SK-N-SH (cell line): ENCODE results near the gene MTCL3.

Source experiments
- CTCF ChIA-PET: fragments of 300-600, 350-600 bp; formaldehyde crosslinking; extraction: SDS; loops from one replicate; lab custom pipeline; 2021; lab: Yijun Ruan, JAX
- POLR2A ChIA-PET: fragments of 350-600 bp; sonication (Branson Sonifier 250); formaldehyde crosslinking; extraction: SDS; loops from one replicate; lab custom pipeline; 2020; ENCODE audit warnings: antibody characterized with exemption, inconsistent platforms; lab: Yijun Ruan, JAX
- DNase-seq: peaks from one replicate; pipeline ENCODE4 v3.0.0; 2012
- H2AFZ ChIP-seq: fragments of 200-600 bp; sonication (generic); 2 replicates; pipeline ENCODE4 v1.8.1; 2016; ENCODE audit warnings: antibody characterized with exemption, mild to moderate bottlenecking, low read depth
- H3F3A ChIP-seq: fragments of 200-600 bp; sonication (generic); replicated peaks from 2 replicates; pipeline ENCODE3; 2016; ENCODE audit warnings: antibody characterized with exemption, mild to moderate bottlenecking; ENCODE audit not compliant: insufficient read depth
- H3K27ac ChIP-seq, 2 experiments: fragments of 200-500 bp in 1 of 2; fragments of 200-600 bp in 1 of 2; sonication (Bioruptor generic) in 1 of 2; sonication (generic), shearing (Covaris generic) in 1 of 2; 2 replicates each; pipeline versions ENCODE4 v1.5.1 to v1.6.1; 2014 to 2016; ENCODE audit warnings: low read depth in 2 of 2, inconsistent platforms in 1 of 2, low read length in 1 of 2, mild to moderate bottlenecking in 1 of 2, mixed read lengths in 1 of 2
- H3K27me3 ChIP-seq: fragments of 200-600 bp; sonication (generic), shearing (Covaris generic); 2 replicates; pipeline ENCODE4 v1.6.1; 2016; ENCODE audit warnings: mixed run types; ENCODE audit not compliant: insufficient read depth
- H3K36me3 ChIP-seq, 2 experiments: fragments of 200-500 bp in 1 of 2; fragments of 200-600 bp in 1 of 2; sonication (Bioruptor generic) in 1 of 2; sonication (generic) in 1 of 2; replicated peaks in 1 of 2; 2 replicates each; pipeline versions ENCODE3 to v1.5.1; 2014 to 2016; ENCODE audit warnings: low read length in 1 of 2, mild to moderate bottlenecking in 1 of 2; ENCODE audit not compliant: insufficient read depth in 2 of 2, control insufficient read depth in 1 of 2
- H3K4me1 ChIP-seq, 2 experiments: fragments of 200-500 bp in 1 of 2; fragments of 200-600 bp in 1 of 2; sonication (Bioruptor generic) in 1 of 2; sonication (generic), shearing (Covaris generic) in 1 of 2; 2 replicates each; pipeline versions ENCODE4 v1.5.1 to v1.6.1; 2014 to 2016; ENCODE audit warnings: low read depth in 1 of 2, low read length in 1 of 2, mixed run types in 1 of 2; ENCODE audit not compliant: insufficient read depth in 2 of 2, control insufficient read depth in 1 of 2
- H3K4me2 ChIP-seq: fragments of 200-600 bp; sonication (generic), shearing (Covaris generic); 2 replicates; pipeline ENCODE4 v1.6.1; 2017; ENCODE audit warnings: mixed run types
- H3K4me3 ChIP-seq, 2 experiments: fragments of 200-500 bp in 1 of 2; fragments of 200-600 bp in 1 of 2; sonication (Bioruptor generic) in 1 of 2; sonication (generic), shearing (Covaris generic) in 1 of 2; 2 replicates each; pipeline versions ENCODE4 v1.5.1 to v1.8.1; 2014 to 2016; ENCODE audit warnings: low read depth in 2 of 2, inconsistent platforms in 1 of 2, low read length in 1 of 2, mild to moderate bottlenecking in 1 of 2, mixed read lengths in 1 of 2, moderate library complexity in 1 of 2
- H3K79me2 ChIP-seq: fragments of 200-600 bp; sonication (generic); 2 replicates; pipeline ENCODE4 v1.8.1; 2017; ENCODE audit warnings: mild to moderate bottlenecking; ENCODE audit not compliant: insufficient read depth
- H3K9ac ChIP-seq: fragments of 200-600 bp; sonication (generic); 2 replicates; pipeline ENCODE4 v1.6.1; 2017; ENCODE audit warnings: mixed run types
- H3K9me2 ChIP-seq: fragments of 200-600 bp; sonication (generic); 2 replicates; pipeline ENCODE4 v1.6.1; 2017; ENCODE audit warnings: mixed run types
- H3K9me3 ChIP-seq: fragments of 200-600 bp; sonication (generic); 2 replicates; pipeline ENCODE4 v1.6.1; 2017; ENCODE audit warnings: mixed run types, mild to moderate bottlenecking, moderate library complexity
- H4K20me1 ChIP-seq: fragments of 200-600 bp; sonication (generic); 2 replicates; pipeline ENCODE4 v1.6.1; 2017; ENCODE audit warnings: mild to moderate bottlenecking, mixed run types; ENCODE audit not compliant: insufficient read depth
- CHD2 ChIP-seq: fragments of 150-350 bp; IDR thresholded peaks from 2 replicates; pipeline ENCODE4 v1.6.1; 2018; ENCODE audit warnings: low read length; ENCODE audit not compliant: partially characterized antibody
- ELF1 ChIP-seq: IDR thresholded peaks from 2 replicates; pipeline ENCODE4 v1.4.0; 2012
- EZH2phosphoT487 ChIP-seq: fragments of 200-600 bp; sonication (generic); IDR thresholded peaks from 2 replicates; pipeline ENCODE4 v1.6.1; 2017; ENCODE audit warnings: low read depth, mixed run types, mild to moderate bottlenecking, antibody characterized with exemption, moderate library complexity, borderline replicate concordance
- FOXM1 ChIP-seq: IDR thresholded peaks from 2 replicates; pipeline ENCODE4 v1.4.0; 2012; ENCODE audit warnings: low read depth, mild to moderate bottlenecking
- GABPA ChIP-seq: IDR thresholded peaks from 2 replicates; pipeline ENCODE4 v1.4.0; 2012; ENCODE audit warnings: low read depth, mild to moderate bottlenecking
- GATA2 ChIP-seq: sonication (generic); formaldehyde crosslinking; IDR thresholded peaks from 2 replicates; pipeline ENCODE4 v1.5.0; 2020; ENCODE audit warnings: mild to moderate bottlenecking, missing genetic modification reagents
- MEF2A ChIP-seq: IDR thresholded peaks from 2 replicates; pipeline ENCODE4 v1.4.0; 2012; ENCODE audit warnings: low read depth, borderline replicate concordance
- MXI1 ChIP-seq: IDR thresholded peaks from 2 replicates; pipeline ENCODE4 v1.6.1; 2012; ENCODE audit warnings: mild to moderate bottlenecking, low read depth, low read length, improper control_type of control experiment
- NRF1 ChIP-seq: IDR thresholded peaks from 2 replicates; pipeline ENCODE4 v1.6.1; 2012; ENCODE audit warnings: low read depth, mild to moderate bottlenecking, low read length
- POLR2AphosphoS5 ChIP-seq: IDR thresholded peaks from 2 replicates; pipeline ENCODE4 v1.6.1; 2012; ENCODE audit warnings: low read depth, low read length
- RXRA ChIP-seq: IDR thresholded peaks from 2 replicates; pipeline ENCODE4 v1.4.0; 2012; ENCODE audit warnings: low read depth, mild to moderate bottlenecking, borderline replicate concordance
- SMC3 ChIP-seq: IDR thresholded peaks from 2 replicates; pipeline ENCODE4 v1.6.1; 2012; ENCODE audit warnings: low read depth, low read length, improper control_type of control experiment
- TAF1 ChIP-seq: IDR thresholded peaks from 2 replicates; pipeline ENCODE4 v1.6.1; 2012; ENCODE audit warnings: low read depth, mild to moderate bottlenecking, low read length, moderate library complexity, borderline replicate concordance
- TEAD4 ChIP-seq: IDR thresholded peaks from 2 replicates; pipeline ENCODE4 v1.4.0; 2012; ENCODE audit warnings: mild to moderate bottlenecking, borderline replicate concordance; ENCODE audit not compliant: insufficient read depth
- USF1 ChIP-seq: IDR thresholded peaks from 2 replicates; pipeline ENCODE4 v1.4.0; 2012; ENCODE audit warnings: low read depth, borderline replicate concordance
- YY1 ChIP-seq: IDR thresholded peaks from 2 replicates; pipeline ENCODE4 v1.4.0; 2012; ENCODE audit warnings: low read depth, mild to moderate bottlenecking
- WGBS: methylation state at CpG from one replicate; pipeline ENCODE4 v1.1.6; 2017; ENCODE audit warnings: low lambda C conversion rate; 5-methylcytosine and 5-hydroxymethylcytosine counted together
- TF ChIP-seq, protein P1 (sequence below): fragments of 150-350 bp; IDR thresholded peaks from 2 replicates; pipeline ENCODE4 v1.6.1; 2017; ENCODE audit warnings: antibody characterized with exemption, low read length, low read depth, borderline replicate concordance
- TF ChIP-seq, protein P2 (sequence below): IDR thresholded peaks from 2 replicates; pipeline ENCODE4 v1.6.1; 2012; ENCODE audit warnings: mild to moderate bottlenecking, low read depth, low read length, moderate library complexity

Gene MTCL3

DNA sequence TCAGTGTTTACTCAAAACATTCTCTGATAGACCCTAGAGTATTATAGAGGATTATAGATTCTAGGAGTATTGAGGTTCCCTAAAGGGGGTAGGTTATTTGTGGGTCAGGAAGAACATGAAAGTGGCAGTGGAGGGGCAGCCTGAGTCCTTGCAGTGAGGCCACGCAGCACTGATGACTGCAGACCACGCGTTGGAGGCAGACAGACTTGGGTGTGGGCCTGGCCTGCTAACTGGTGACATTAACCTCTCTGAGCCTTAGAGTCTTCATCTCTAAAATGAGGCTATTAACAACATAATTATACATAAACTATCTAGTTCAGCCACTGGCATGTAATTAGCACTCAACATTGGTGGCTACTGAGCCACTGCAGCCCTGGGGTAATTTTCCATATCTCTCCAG, 16.1 kb downstream of the MTCL3 start:
- Histone ChIP-seq H3K9me2 (no peaks in the 10 kb centered on the region), H3K4me2 (no peak overlapping the region), H3K9me3 (no peaks in the 10 kb centered on the region), H3K27ac (no peak overlapping the region), H3K4me3 (no peak overlapping the region)
- no peak for DNase-seq
- no peak for TF ChIP-seq USF1
- no peak for TF ChIP-seq RXRA
- TF ChIP-seq MXI1 = no peak
- no peak for TF ChIP-seq NRF1
- TF ChIP-seq, protein P1, sequence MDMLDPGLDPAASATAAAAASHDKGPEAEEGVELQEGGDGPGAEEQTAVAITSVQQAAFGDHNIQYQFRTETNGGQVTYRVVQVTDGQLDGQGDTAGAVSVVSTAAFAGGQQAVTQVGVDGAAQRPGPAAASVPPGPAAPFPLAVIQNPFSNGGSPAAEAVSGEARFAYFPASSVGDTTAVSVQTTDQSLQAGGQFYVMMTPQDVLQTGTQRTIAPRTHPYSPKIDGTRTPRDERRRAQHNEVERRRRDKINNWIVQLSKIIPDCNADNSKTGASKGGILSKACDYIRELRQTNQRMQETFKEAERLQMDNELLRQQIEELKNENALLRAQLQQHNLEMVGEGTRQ = no peak
- no peak for TF ChIP-seq SMC3
- TF ChIP-seq, all 33 proteins: peak for 0
- Histone ChIP-seq H3F3A (no peaks in the 10 kb centered on the region), H2AFZ (no peak overlapping the region), H3K9ac (no peak overlapping the region), H4K20me1 (no peaks in the 10 kb centered on the region), H3K4me1 (peaks cover 0 to 2% of the 10 kb centered on the region in 2 experiments; a peak in 1 of 4 replicates), H3K27me3 (no peaks in the 10 kb centered on the region), H3K36me3 (peaks cover 6 to 13% of the 10 kb centered on the region in 2 experiments), H3K79me2 (no peaks in the 10 kb centered on the region)
- POLR2A ChIA-PET = interaction anchor here (2.3 kb wide), 1 partner anchor 16 kb away, joined by 9 read pairs; the partner anchor contains the start of gene MTCL3
- 94% methylated on average over 3 of the region's 3 CpGs for WGBS
- CTCF ChIA-PET = interaction anchor here (17.9 kb wide), 1 partner anchor 15 kb away, joined by 163 read pairs; the partner anchor contains the start of gene MTCL3

DNA sequence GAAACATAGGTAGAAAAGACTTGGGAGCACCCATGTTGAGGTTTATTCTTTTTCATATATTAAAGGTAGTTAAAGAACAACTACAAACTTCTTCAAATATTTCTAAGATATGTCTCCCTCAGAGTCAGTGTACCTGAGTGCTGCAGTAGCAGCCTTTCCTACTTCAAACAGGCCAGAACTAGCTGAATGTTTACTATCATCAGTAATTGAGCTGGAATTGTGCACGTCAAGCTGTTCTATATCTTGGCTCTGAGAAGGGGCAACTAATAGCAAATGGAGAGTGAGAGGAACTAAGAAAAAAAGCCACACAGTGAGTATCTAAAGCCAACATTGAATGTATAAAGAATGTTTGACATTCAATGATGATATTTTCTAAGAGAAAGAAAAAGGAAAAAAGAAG, 21.7 kb downstream of the MTCL3 start:
- H2AFZ ChIP-seq = no peak overlapping the region
- no peaks in the 10 kb centered on the region for H3K9me2 ChIP-seq
- no peak for DNase-seq
- no peak overlapping the region for H3K4me3 ChIP-seq
- H3K9ac ChIP-seq = no peak overlapping the region
- no peaks in the 10 kb centered on the region for H3F3A ChIP-seq
- TF ChIP-seq TEAD4 (no peak), NRF1 (no peak), YY1 (no peak), EZH2phosphoT487 (no peak), ELF1 (no peak), GABPA (no peak), TAF1 (no peak), USF1 (no peak), RXRA (no peak), POLR2AphosphoS5 (no peak), FOXM1 (no peak), CHD2 (no peak), MXI1 (no peak), MEF2A (no peak), GATA2 (CRISPR knock-in tag) (no peak)
- TF ChIP-seq, protein P2, sequence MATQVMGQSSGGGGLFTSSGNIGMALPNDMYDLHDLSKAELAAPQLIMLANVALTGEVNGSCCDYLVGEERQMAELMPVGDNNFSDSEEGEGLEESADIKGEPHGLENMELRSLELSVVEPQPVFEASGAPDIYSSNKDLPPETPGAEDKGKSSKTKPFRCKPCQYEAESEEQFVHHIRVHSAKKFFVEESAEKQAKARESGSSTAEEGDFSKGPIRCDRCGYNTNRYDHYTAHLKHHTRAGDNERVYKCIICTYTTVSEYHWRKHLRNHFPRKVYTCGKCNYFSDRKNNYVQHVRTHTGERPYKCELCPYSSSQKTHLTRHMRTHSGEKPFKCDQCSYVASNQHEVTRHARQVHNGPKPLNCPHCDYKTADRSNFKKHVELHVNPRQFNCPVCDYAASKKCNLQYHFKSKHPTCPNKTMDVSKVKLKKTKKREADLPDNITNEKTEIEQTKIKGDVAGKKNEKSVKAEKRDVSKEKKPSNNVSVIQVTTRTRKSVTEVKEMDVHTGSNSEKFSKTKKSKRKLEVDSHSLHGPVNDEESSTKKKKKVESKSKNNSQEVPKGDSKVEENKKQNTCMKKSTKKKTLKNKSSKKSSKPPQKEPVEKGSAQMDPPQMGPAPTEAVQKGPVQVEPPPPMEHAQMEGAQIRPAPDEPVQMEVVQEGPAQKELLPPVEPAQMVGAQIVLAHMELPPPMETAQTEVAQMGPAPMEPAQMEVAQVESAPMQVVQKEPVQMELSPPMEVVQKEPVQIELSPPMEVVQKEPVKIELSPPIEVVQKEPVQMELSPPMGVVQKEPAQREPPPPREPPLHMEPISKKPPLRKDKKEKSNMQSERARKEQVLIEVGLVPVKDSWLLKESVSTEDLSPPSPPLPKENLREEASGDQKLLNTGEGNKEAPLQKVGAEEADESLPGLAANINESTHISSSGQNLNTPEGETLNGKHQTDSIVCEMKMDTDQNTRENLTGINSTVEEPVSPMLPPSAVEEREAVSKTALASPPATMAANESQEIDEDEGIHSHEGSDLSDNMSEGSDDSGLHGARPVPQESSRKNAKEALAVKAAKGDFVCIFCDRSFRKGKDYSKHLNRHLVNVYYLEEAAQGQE = no peak
- no peak overlapping the region for H3K27ac ChIP-seq
- H3K36me3 ChIP-seq = peaks cover 6 to 24% of the 10 kb centered on the region in 2 experiments
- H3K27me3 ChIP-seq = no peaks in the 10 kb centered on the region
- no peaks in the 10 kb centered on the region for H4K20me1 ChIP-seq
- no peaks in the 10 kb centered on the region for H3K79me2 ChIP-seq
- H3K4me1 ChIP-seq = no peaks in the 10 kb centered on the region
- POLR2A ChIA-PET = no interaction called here
- 91% methylated on average over 1 of the region's 1 CpG for WGBS
- H3K4me2 ChIP-seq = no peak overlapping the region
- no peaks in the 10 kb centered on the region for H3K9me3 ChIP-seq
- CTCF ChIA-PET = interaction anchor here (2.6 to 17.9 kb wide), 2 partner anchors 12 to 20 kb away, joined by 6 to 163 read pairs; partner anchors contain the start of gene MTCL3
